ENCODE measurements around the gene HTT. TPM values are rescaled to one million over a fixed set of nuclear protein-coding genes. Genes with fewer than 3 reads are reported as not detected.
"Not testable (repeated sequence)": the region's sequence is repeated elsewhere in the genome, so short reads cannot be mapped to it uniquely, and the experiment has no call there.

HTT gene
- total and polyA plus RNA-seq, 2 of the 8 experiments (the other 6 are each of a cell fraction or from before 2014, with no cell fraction given), result 24.0 to 71.0 TPM

DNA sequence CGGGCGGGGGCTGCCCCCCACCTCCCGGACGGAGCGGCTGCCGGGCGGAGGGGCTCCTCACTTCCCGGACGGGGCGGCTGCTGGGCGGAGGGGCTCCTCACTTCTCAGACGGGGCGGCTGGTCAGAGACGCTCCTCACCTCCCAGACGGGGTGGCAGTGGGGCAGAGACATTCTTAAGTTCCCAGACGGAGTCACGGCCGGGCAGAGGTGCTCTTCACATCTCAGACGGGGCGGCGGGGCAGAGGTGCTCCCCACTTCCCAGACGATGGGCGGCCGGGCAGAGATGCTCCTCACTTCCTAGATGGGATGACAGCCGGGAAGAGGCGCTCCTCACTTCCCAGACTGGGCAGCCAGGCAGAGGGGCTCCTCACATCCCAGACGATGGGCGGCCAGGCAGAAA, 20.2 kb downstream of the HTT start:
- Histone ChIP-seq H3K36me3 (ENCODE audit: control insufficient read depth in 2 of 4, insufficient read depth in 4 of 4, low read length in 3 of 4) (peaks cover 0 to 27% (median 13%) of the 10 kb centered on the region in 4 experiments; a peak in 6 of 8 replicates), H3K9me3 (ENCODE audit: insufficient read depth in 2 of 2, low read depth in 1 of 2, low read length in 1 of 2) (peaks cover 2 to 13% of the 10 kb centered on the region in 2 experiments; a peak in 1 of 4 replicates)
- FAIRE-seq; H4K8ac ChIP-seq (ENCODE audit: extremely low read depth, insufficient read depth, low read length); H3K27me3 ChIP-seq (replicated peaks in 1 of 4; ENCODE audit: control insufficient read depth in 3 of 4, extremely low read depth in 1 of 4, insufficient read depth in 3 of 4, low read length in 3 of 4); H3K56ac ChIP-seq (replicated peaks; ENCODE audit: insufficient read length, low read depth, low read length); H3K23ac ChIP-seq (ENCODE audit: insufficient read length); POLR2A ChIA-PET (ENCODE audit: partially characterized antibody); H3K79me2 ChIP-seq (ENCODE audit: control insufficient read depth in 1 of 2, insufficient read depth in 2 of 2, low read length in 2 of 2); H2BK12ac ChIP-seq (ENCODE audit: low read depth, low read length); H3K79me1 ChIP-seq (ENCODE audit: low read depth, low read length); H3K4me1 ChIP-seq (replicated peaks in 1 of 4; ENCODE audit: control insufficient read depth in 3 of 4, insufficient read depth in 4 of 4, low read length in 3 of 4); H2BK20ac ChIP-seq (ENCODE audit: low read length); H3K9ac ChIP-seq (replicated peaks in 1 of 4; ENCODE audit: extremely low read depth in 1 of 4, low read depth in 3 of 4, low read length in 3 of 4); H3K4ac ChIP-seq (replicated peaks; ENCODE audit: insufficient read length, low read depth, low read length); CTCF ChIA-PET (ENCODE audit: partially characterized antibody); H3K27ac ChIP-seq (ENCODE audit: low read depth, low read length); H3K23me2 ChIP-seq (ENCODE audit: low read depth, low read length); H3K14ac ChIP-seq (ENCODE audit: insufficient read length); H4K20me1 ChIP-seq (replicated peaks in 1 of 2; ENCODE audit: control insufficient read depth in 1 of 2, insufficient read depth in 2 of 2, low read length in 2 of 2); H3K4me3 ChIP-seq (ENCODE audit: extremely low read depth in 1 of 4, insufficient read depth in 2 of 4, low read depth in 3 of 4, low read length in 4 of 4); H3K18ac ChIP-seq (ENCODE audit: extremely low read depth, low read length); H4K5ac ChIP-seq (ENCODE audit: insufficient read length, low read depth, low read length); H2AFZ ChIP-seq (ENCODE audit: low read length); H2BK5ac ChIP-seq (ENCODE audit: low read depth, low read length); H3K4me2 ChIP-seq (ENCODE audit: insufficient read depth in 1 of 2, low read depth in 2 of 2, low read length in 2 of 2); H4K91ac ChIP-seq (replicated peaks; ENCODE audit: insufficient read length, low read length); H2BK15ac ChIP-seq (ENCODE audit: low read length); H2AK5ac ChIP-seq (ENCODE audit: low read depth, low read length); H2BK120ac ChIP-seq (replicated peaks; ENCODE audit: low read depth, low read length); DNase-seq (ENCODE audit: low read depth in 1 of 2, low spot score in 2 of 2): not testable (repeated sequence)
- WGBS, 2 experiments (ENCODE audit: extremely low coverage in 1 of 2, insufficient coverage in 1 of 2, insufficient read length in 1 of 2, insufficient replicate concordance in 2 of 2, low coverage in 1 of 2, low lambda C conversion rate in 2 of 2, missing lambda C conversion rate in 1 of 2), result no CpG with 5 or more reads among the region's 28 CpGs
